Neuron (in vitro differentiated cells): ENCODE data around the gene CAND2.
"Not testable (repeated sequence)": the region's sequence is repeated elsewhere in the genome, so short reads cannot be mapped to it uniquely, and the experiment has no call there.

ENCODE experiments used
- H2AFZ ChIP-seq: one replicate; pipeline ENCODE4 v1.6.1; 2013; ENCODE audit warnings: low read depth, mild to moderate bottlenecking, inconsistent platforms, low read length, moderate library complexity
- H3K27me3 ChIP-seq: one replicate; pipeline ENCODE4 v1.6.1; 2013; ENCODE audit warnings: low read length; ENCODE audit not compliant: insufficient read depth
- H3K36me3 ChIP-seq: one replicate; pipeline ENCODE4 v1.6.1; 2013; ENCODE audit warnings: low read length; ENCODE audit not compliant: insufficient read depth
- H3K4me1 ChIP-seq: one replicate; pipeline ENCODE4 v1.6.1; 2013; ENCODE audit warnings: low read length; ENCODE audit not compliant: insufficient read depth
- H3K4me3 ChIP-seq: 2 replicates; pipeline ENCODE4 v1.5.1; 2013; ENCODE audit warnings: mild to moderate bottlenecking, low read length, moderate library complexity
- H3K9me3 ChIP-seq: one replicate; pipeline ENCODE4 v1.6.1; 2013; ENCODE audit warnings: low read length

Gene CAND2

GRCh38 chr3:12775970-12776369 lies 20.5 kb upstream of the CAND2 start:
- not testable (repeated sequence) for H3K27me3 ChIP-seq, H3K4me1 ChIP-seq, H3K4me3 ChIP-seq, H3K9me3 ChIP-seq, H3K36me3 ChIP-seq, H2AFZ ChIP-seq

DNA sequence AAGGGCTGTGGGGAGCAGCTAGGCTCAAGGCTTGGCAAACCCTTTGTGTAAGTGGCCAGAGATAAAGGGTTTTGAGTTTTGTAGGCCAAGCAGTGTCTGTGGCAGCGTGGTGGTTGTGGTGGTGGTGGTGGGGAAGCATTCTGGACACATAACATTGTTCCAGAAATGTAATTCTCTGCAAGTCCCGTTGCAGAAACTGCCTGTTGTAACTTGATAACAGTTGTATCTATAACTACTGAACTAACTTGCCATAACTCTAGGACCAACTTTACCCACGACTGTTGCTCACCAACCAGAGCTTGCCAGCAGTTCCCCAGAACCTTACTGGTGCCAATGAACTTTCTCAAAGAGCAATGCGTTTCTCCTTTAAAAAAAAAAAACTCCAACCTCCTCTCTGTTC lies 19.3 kb upstream of the CAND2 start:
- H2AFZ ChIP-seq: no peak overlapping the region
- no peaks in the 10 kb centered on the region for H3K36me3 ChIP-seq
- H3K4me3 ChIP-seq: no peak overlapping the region
- peaks cover 2% of the 10 kb centered on the region for H3K27me3 ChIP-seq
- H3K4me1 ChIP-seq: peaks cover 5% of the 10 kb centered on the region
- H3K9me3 ChIP-seq: no peaks in the 10 kb centered on the region

- Histone ChIP-seq H3K4me3 (no peak overlapping the region), H3K9me3 (peaks cover 2% of the 10 kb centered on the region), H2AFZ (no peak overlapping the region), H3K36me3 (no peaks in the 10 kb centered on the region), H3K4me1 (peaks cover 10% of the 10 kb centered on the region), H3K27me3 (no peaks in the 10 kb centered on the region)
Measured at GRCh38 chr3:12780751-12781150, 15.7 kb upstream of the CAND2 start.

GRCh38 chr3:12782172-12782815 lies 14.2 kb upstream of the CAND2 start:
- H3K9me3 ChIP-seq: peaks cover 2% of the 10 kb centered on the region
- no peak overlapping the region for H3K4me3 ChIP-seq
- H3K27me3 ChIP-seq: no peaks in the 10 kb centered on the region
- peaks cover 10% of the 10 kb centered on the region for H3K4me1 ChIP-seq
- no peaks in the 10 kb centered on the region for H3K36me3 ChIP-seq
- no peak overlapping the region for H2AFZ ChIP-seq

DNA sequence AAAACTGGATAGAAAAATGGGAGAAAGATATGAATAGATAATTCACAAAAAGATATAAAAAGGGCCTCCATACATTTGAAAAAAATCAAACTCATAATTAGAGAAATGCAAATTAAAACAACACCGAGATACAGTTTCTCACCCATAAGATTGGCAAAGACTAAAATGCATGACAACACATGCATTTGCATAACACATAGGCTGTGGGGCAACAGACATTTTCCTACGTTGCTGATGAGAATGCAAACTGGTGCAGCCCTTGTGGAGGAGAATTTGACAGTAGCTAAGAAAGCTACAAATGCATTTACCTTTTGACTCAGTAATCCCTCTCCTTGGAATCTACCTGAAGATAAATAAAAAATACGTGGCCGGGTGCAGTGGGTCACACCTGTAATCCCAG lies 11.4 kb upstream of the CAND2 start:
- Histone ChIP-seq H3K4me3 (no peak overlapping the region), H3K27me3 (no peaks in the 10 kb centered on the region), H3K36me3 (no peaks in the 10 kb centered on the region), H3K9me3 (peaks cover 2% of the 10 kb centered on the region), H2AFZ (no peak overlapping the region), H3K4me1 (peaks cover 10% of the 10 kb centered on the region)

DNA sequence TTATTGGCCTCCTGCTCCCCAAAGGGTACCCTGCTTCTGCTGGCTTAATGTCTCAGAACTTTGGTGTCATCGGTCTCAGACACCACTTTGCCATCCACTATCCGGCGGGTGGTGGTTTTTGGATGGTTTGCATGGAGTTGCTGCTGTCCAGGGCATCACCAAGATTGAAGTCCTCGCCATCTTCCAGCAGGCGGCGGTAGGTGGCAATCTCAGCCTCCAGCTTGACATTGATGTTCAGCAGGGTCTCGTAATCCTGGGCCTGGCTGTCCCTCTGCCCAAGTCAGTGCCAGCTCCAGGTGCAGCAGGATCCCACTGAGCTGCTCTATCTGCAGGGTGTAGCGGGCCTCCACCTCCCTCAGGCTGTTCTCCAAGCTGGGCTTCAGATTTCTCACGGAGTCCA lies 9.1 kb upstream of the CAND2 start:
- not testable (repeated sequence) for H3K36me3 ChIP-seq, H2AFZ ChIP-seq, H3K9me3 ChIP-seq, H3K4me3 ChIP-seq, H3K27me3 ChIP-seq, H3K4me1 ChIP-seq

- H3K9me3 ChIP-seq, H3K27me3 ChIP-seq, H3K36me3 ChIP-seq: not testable (repeated sequence)
Measured at GRCh38 chr3:12787967-12788690, 8.4 kb upstream of the CAND2 start.

DNA sequence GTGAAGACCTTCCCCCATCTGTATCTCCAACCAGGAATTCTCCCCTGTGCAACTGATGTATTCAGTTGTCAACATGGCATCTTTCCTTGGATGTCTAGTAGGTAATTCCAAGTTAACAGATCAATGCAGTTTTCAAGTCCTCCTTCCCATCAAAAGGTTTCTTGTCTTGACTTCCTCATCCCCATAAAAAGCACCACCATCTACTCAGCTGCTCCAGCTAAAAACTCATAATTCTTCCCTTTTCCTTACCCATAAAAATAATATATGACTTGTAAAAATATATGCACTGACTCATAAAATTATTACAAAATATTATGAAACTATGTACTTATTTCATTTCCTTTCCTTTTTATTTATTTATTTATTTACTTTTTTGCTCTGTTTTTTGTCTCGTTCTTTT lies 5.0 kb upstream of the CAND2 start:
- no peak overlapping the region for H3K4me3 ChIP-seq
- no peaks in the 10 kb centered on the region for H3K27me3 ChIP-seq
- H3K9me3 ChIP-seq: no peaks in the 10 kb centered on the region
- H3K4me1 ChIP-seq: no peaks in the 10 kb centered on the region
- no peak overlapping the region for H2AFZ ChIP-seq
- no peaks in the 10 kb centered on the region for H3K36me3 ChIP-seq

More at GRCh38 chr3:12787967-12788690, 8.4 kb upstream of the CAND2 start:
- not testable (repeated sequence) for H3K4me3 ChIP-seq, H2AFZ ChIP-seq, H3K4me1 ChIP-seq

DNA sequence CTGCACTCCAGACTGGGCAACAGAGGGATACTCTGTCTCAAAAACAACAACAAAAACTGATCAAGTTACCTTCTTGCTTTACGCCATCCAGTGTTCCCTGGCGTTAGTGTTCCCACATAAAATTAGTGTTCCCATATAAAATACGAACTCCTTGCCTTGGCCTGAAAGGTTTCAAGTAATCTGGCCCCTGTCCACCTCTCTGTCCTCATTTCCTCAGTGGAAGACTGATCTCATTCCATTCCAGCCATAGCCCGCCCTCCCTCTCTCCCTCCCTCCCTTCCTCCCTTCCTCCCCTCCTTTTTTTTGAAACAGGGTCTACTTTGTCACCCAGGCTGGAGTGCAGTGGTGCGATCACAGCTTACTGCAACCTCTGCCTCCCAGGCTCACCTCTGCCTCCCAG lies 2.8 kb upstream of the CAND2 start:
- Histone ChIP-seq H3K36me3 (no peaks in the 10 kb centered on the region), H3K9me3 (no peaks in the 10 kb centered on the region), H3K27me3 (no peaks in the 10 kb centered on the region), H3K4me1 (peaks cover 3% of the 10 kb centered on the region), H2AFZ (no peak overlapping the region), H3K4me3 (no peak overlapping the region)

GRCh38 chr3:12797124-12797891 lies 828 bp downstream of the CAND2 start:
- Histone ChIP-seq H3K9me3 (no peaks in the 10 kb centered on the region), H3K36me3 (no peaks in the 10 kb centered on the region), H3K4me1 (peaks cover 3% of the 10 kb centered on the region), H3K4me3 (peak overlapping the region; percentile 42), H3K27me3 (no peaks in the 10 kb centered on the region), H2AFZ (no peak overlapping the region)

GRCh38 chr3:12797892-12798558 lies 1.5 kb downstream of the CAND2 start:
- H3K9me3 ChIP-seq: no peaks in the 10 kb centered on the region
- H3K36me3 ChIP-seq: no peaks in the 10 kb centered on the region
- no peak overlapping the region for H3K4me3 ChIP-seq
- no peak overlapping the region for H2AFZ ChIP-seq
- peaks cover 3% of the 10 kb centered on the region for H3K4me1 ChIP-seq
- H3K27me3 ChIP-seq: no peaks in the 10 kb centered on the region

DNA sequence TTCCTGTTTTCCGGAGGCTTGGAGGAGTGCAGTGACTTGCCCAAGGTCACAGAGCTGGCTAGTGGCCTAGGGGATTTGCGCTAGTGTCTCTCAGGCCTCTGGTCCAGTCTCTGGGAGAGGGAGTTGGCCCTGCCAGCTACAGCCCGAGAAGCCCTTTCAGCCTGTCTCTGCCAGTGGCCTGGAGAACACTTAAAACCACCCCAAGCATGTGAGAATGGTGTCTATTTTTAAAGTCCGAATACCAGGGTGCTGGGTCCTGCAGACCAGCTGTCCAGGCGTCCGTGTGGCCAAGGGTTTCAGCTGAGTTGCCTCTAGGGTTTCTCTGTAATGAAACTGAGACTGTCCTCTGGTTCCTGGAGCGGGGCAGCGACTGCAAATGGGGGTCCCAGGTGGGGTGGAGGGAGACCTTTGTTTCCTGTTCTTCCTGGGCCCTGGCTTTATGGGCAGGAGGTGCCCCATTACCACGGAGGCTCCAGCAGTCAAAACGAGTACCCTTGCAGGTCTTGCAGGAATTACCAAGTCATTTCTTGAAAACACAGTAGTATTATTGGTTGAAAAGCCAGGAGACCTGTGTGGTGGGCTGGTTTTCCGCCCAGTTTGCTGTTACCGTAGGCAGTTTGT lies 2.2 kb downstream of the CAND2 start:
- Histone ChIP-seq H3K4me1 (peaks cover 3% of the 10 kb centered on the region), H3K9me3 (no peaks in the 10 kb centered on the region), H3K36me3 (no peaks in the 10 kb centered on the region), H3K4me3 (no peak overlapping the region), H2AFZ (no peak overlapping the region), H3K27me3 (no peaks in the 10 kb centered on the region)
